ENCODE results near the gene TCEA2.

TCEA2 gene

DNA sequence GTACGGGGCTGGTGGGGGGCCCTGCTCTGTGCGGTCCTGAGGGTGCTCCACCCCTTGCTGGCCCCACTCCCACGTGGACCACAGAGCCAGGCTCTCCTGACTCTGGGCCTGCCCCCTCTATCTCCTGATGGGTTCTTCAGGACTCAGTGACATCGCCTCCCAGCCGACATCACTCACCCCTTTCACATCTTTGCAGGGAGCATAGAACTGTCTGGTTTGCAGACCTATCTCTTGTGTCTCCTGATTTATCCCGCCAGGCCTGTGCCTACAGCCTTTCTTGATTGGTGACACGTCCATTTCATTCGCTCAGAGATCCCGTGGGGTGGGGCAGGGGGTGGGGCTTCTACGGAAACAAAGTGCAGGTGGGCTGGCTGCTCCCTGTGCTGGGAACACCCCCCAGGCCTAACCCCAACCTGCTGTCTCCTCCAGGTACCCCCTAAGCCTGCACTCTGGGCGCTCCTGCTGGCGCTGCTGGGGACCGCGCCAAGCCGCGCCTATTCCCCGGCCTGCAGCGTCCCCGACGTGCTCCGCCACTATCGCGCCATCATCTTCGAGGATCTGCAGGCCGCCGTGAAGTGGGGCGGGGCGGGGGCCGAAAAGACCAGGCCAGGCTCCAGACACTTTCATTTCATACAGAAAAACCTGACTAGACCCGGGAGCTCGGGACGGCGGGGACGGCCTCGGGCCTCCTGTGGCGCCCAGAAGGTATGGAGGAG lies 25.3 kb upstream of the TCEA2 start:
- peak overlapping the region; percentile 83 for H3K4me2 ChIP-seq (ENCODE audit: low read depth, low read length, poor library complexity, severe bottlenecking)
- H2AFZ ChIP-seq (ENCODE audit: low read length) = no peak overlapping the region
- H3K36me3 ChIP-seq (ENCODE audit: insufficient read depth, low read length) = peaks cover 8% of the 10 kb centered on the region; the same call in 1 of the 2 replicates
- no peak overlapping the region for H3K4me3 ChIP-seq (ENCODE audit: low read length, poor library complexity, severe bottlenecking)
- H3K79me2 ChIP-seq (ENCODE audit: insufficient read depth, low read length) = no peaks in the 10 kb centered on the region
- H3F3A ChIP-seq (ENCODE audit: low read depth) = peaks cover 4% of the 10 kb centered on the region; the same call in 1 of the 2 replicates
- H3K4me1 ChIP-seq (ENCODE audit: insufficient read depth, low read length, poor library complexity, severe bottlenecking) = peaks cover 59% of the 10 kb centered on the region
- H3K9ac ChIP-seq (ENCODE audit: low read depth, low read length, poor library complexity, severe bottlenecking) = peak overlapping the region; percentile 77
- H4K20me1 ChIP-seq (ENCODE audit: insufficient read depth, low read length, poor library complexity, severe bottlenecking) = no peaks in the 10 kb centered on the region
- H3K9me2 ChIP-seq (replicated peaks; ENCODE audit: low read depth, low read length) = no peaks in the 10 kb centered on the region
- H3K27me3 ChIP-seq (ENCODE audit: insufficient read depth, low read length, poor library complexity, severe bottlenecking) = no peaks in the 10 kb centered on the region
- no peaks in the 10 kb centered on the region for H3K9me3 ChIP-seq (ENCODE audit: insufficient read depth, low read depth, low read length)
- TF ChIP-seq EZH2phosphoT487 (IDR thresholded peaks at IDR 0.05; ENCODE audit: borderline replicate concordance) = no peak
- TF ChIP-seq, protein P1, sequence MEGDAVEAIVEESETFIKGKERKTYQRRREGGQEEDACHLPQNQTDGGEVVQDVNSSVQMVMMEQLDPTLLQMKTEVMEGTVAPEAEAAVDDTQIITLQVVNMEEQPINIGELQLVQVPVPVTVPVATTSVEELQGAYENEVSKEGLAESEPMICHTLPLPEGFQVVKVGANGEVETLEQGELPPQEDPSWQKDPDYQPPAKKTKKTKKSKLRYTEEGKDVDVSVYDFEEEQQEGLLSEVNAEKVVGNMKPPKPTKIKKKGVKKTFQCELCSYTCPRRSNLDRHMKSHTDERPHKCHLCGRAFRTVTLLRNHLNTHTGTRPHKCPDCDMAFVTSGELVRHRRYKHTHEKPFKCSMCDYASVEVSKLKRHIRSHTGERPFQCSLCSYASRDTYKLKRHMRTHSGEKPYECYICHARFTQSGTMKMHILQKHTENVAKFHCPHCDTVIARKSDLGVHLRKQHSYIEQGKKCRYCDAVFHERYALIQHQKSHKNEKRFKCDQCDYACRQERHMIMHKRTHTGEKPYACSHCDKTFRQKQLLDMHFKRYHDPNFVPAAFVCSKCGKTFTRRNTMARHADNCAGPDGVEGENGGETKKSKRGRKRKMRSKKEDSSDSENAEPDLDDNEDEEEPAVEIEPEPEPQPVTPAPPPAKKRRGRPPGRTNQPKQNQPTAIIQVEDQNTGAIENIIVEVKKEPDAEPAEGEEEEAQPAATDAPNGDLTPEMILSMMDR (conservative IDR thresholded peaks at IDR 0.05; ENCODE audit: low read length) = no peak

DNA sequence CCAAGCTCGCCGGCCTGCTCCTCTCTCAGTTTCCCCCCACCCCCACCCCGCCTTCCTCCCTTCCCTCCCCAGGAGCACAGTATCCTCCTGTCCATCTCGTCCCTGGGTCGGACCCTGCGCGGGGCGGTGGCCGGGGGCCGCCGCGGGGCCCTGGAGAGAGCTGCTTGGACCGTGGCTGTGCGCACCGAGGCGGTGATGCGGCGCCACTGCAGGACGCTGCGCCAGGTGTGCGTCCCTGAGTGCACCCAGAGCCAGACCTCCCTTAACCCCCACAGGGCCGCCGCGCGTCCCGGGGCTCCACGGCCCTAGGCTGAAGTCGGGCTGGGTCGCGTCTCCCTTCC lies 24.8 kb upstream of the TCEA2 start:
- Histone ChIP-seq H3K4me2 (ENCODE audit: low read depth, low read length, poor library complexity, severe bottlenecking) (peak overlapping the region; percentile 83), H3K9ac (ENCODE audit: low read depth, low read length, poor library complexity, severe bottlenecking) (peak overlapping the region; percentile 77), H3K27me3 (ENCODE audit: insufficient read depth, low read length, poor library complexity, severe bottlenecking) (no peaks in the 10 kb centered on the region), H3K9me2 (replicated peaks; ENCODE audit: low read depth, low read length) (no peaks in the 10 kb centered on the region), H3K4me1 (ENCODE audit: insufficient read depth, low read length, poor library complexity, severe bottlenecking) (peaks cover 59% of the 10 kb centered on the region), H2AFZ (ENCODE audit: low read length) (no peak overlapping the region), H4K20me1 (ENCODE audit: insufficient read depth, low read length, poor library complexity, severe bottlenecking) (no peaks in the 10 kb centered on the region), H3K9me3 (ENCODE audit: insufficient read depth, low read depth, low read length) (no peaks in the 10 kb centered on the region), H3K4me3 (ENCODE audit: low read length, poor library complexity, severe bottlenecking) (peak overlapping the region; percentile 79), H3K79me2 (ENCODE audit: insufficient read depth, low read length) (no peaks in the 10 kb centered on the region), H3F3A (ENCODE audit: low read depth) (peaks cover 4% of the 10 kb centered on the region; the same call in 1 of the 2 replicates), H3K36me3 (ENCODE audit: insufficient read depth, low read length) (peaks cover 8% of the 10 kb centered on the region; the same call in 1 of the 2 replicates)
- no peak for TF ChIP-seq EZH2phosphoT487 (IDR thresholded peaks at IDR 0.05; ENCODE audit: borderline replicate concordance)
- TF ChIP-seq, protein P1 (conservative IDR thresholded peaks at IDR 0.05; ENCODE audit: low read length) = no peak

DNA sequence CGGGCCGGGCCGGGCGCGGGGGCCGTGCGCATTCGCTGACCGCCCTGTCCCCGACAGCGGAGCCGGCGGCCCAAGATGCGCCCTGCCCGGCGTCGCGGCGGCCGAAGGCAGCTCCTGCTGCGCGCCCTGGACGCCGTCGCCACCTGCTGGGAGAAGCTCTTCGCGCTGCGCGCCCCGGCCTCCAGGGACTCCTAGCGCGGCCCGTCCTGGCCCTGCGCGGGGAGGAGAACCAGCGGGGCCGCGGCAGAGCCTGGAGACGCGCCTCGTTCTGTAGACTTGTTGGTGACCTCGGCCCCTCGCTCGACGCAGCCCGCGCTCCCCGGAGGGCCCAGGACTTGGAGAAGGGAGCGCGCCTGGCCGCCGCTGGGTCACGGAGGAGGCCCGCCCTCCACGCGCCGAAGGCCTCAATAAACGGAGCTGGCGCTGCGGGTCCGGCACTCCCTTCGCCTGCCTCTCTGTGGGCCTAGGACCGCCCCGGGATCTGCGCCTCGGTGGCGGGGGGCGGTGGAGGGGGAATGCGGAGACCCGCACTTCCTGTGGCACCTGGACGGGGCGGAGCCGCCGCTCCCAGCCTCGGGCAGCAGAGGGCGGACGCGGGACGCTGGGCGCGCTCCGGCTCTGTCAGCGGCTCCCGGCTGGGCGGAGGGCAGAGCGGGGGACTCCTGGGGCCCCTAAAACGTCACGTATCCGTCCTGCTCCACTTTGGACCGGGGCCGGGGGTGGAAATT lies 24.3 kb upstream of the TCEA2 start:
- peaks cover 59% of the 10 kb centered on the region for H3K4me1 ChIP-seq (ENCODE audit: insufficient read depth, low read length, poor library complexity, severe bottlenecking)
- peak overlapping the region; percentile 79 for H3K4me3 ChIP-seq (ENCODE audit: low read length, poor library complexity, severe bottlenecking)
- no peaks in the 10 kb centered on the region for H4K20me1 ChIP-seq (ENCODE audit: insufficient read depth, low read length, poor library complexity, severe bottlenecking)
- H3K79me2 ChIP-seq (ENCODE audit: insufficient read depth, low read length) = no peaks in the 10 kb centered on the region
- H3F3A ChIP-seq (ENCODE audit: low read depth) = peaks cover 4% of the 10 kb centered on the region; the same call in 1 of the 2 replicates
- H3K9ac ChIP-seq (ENCODE audit: low read depth, low read length, poor library complexity, severe bottlenecking) = peak overlapping the region; percentile 77
- H3K27me3 ChIP-seq (ENCODE audit: insufficient read depth, low read length, poor library complexity, severe bottlenecking) = no peaks in the 10 kb centered on the region
- H3K36me3 ChIP-seq (ENCODE audit: insufficient read depth, low read length) = peaks cover 8% of the 10 kb centered on the region; the same call in 1 of the 2 replicates
- peak overlapping the region; percentile 83 for H3K4me2 ChIP-seq (ENCODE audit: low read depth, low read length, poor library complexity, severe bottlenecking)
- H2AFZ ChIP-seq (ENCODE audit: low read length) = peak overlapping the region; percentile 97
- no peaks in the 10 kb centered on the region for H3K9me3 ChIP-seq (ENCODE audit: insufficient read depth, low read depth, low read length)
- TF ChIP-seq EZH2phosphoT487 (IDR thresholded peaks at IDR 0.05; ENCODE audit: borderline replicate concordance) = no peak
- TF ChIP-seq, protein P1 (conservative IDR thresholded peaks at IDR 0.05; ENCODE audit: low read length) = peak; percentile 63
- H3K9me2 ChIP-seq (replicated peaks; ENCODE audit: low read depth, low read length) = no peaks in the 10 kb centered on the region
